PC-3 (cell line): ENCODE data around the gene KRTAP10-7. TPM values are rescaled to one million over a fixed set of nuclear protein-coding genes. Genes with fewer than 3 reads are reported as not detected.
"Not testable (repeated sequence)": the region's sequence is repeated elsewhere in the genome, so short reads cannot be mapped to it uniquely, and the experiment has no call there.

ENCODE experiments used
- ATAC-seq: fragments of 200-7000 bp; cut with Tn5 transposase; 2 replicates; pipeline ENCODE4 v1.9.1; 2020; ENCODE audit warnings: mild to moderate bottlenecking, moderate library complexity
- Bru-seq: library from RNA; stranded (reverse); fragments of 400-500 nt; gene quantifications from one replicate; lab custom pipeline; 2021; lab: Mats Ljungman, UMichigan
- BruChase-seq, 2 experiments: library from RNA; stranded (reverse); fragments of 400-500 nt; gene quantifications; one replicate each; lab custom pipeline; 2021; lab: Mats Ljungman, UMichigan
- BruUV-seq: library from RNA; stranded (reverse); fragments of 400-500 nt; replicated peaks from 2 replicates; lab custom pipeline; 2021; lab: Mats Ljungman, UMichigan
- CTCF ChIA-PET: fragments of 300-600 bp; sonication (Branson Sonifier 250); formaldehyde crosslinking; loops from one replicate; lab custom pipeline; 2022; ENCODE audit warnings: antibody characterized with exemption; lab: Charles Lee
- POLR2A ChIA-PET: fragments of 300-600 bp; sonication (Branson Sonifier 250); formaldehyde crosslinking; loops from one replicate; lab custom pipeline; 2022; ENCODE audit warnings: antibody characterized with exemption; ENCODE audit not compliant: unreplicated experiment; lab: Charles Lee
- DNase-seq: peaks from one replicate; pipeline ENCODE4 v3.0.0-alpha.2; 2015
- H2AFZ ChIP-seq: fragments of 300-600 bp; sonication (generic); 2 replicates; pipeline ENCODE4 v1.6.0; 2016; ENCODE audit warnings: antibody characterized with exemption, low read length
- H3F3A ChIP-seq: fragments of 300-600 bp; sonication (generic); one replicate; pipeline ENCODE4 v1.6.0; 2017; ENCODE audit warnings: antibody characterized with exemption, low read length, control low read depth, mild to moderate bottlenecking; ENCODE audit not compliant: unreplicated experiment
- H3K27ac ChIP-seq: fragments of 300-600 bp; sonication (generic); 2 replicates; pipeline ENCODE4 v1.5.1; 2016; ENCODE audit warnings: mild to moderate bottlenecking, low read length
- H3K27me3 ChIP-seq: fragments of 300-600 bp; sonication (generic); 2 replicates; pipeline ENCODE4 v1.6.1; 2016; ENCODE audit warnings: low read length, mixed read lengths
- H3K36me3 ChIP-seq: fragments of 300-600 bp; sonication (generic); 2 replicates; pipeline ENCODE4 v1.6.1; 2016; ENCODE audit warnings: low read depth, mixed run types, low read length, mixed read lengths
- H3K4me1 ChIP-seq: fragments of 300-600 bp; sonication (generic); 2 replicates; pipeline ENCODE4 v1.5.1; 2016; ENCODE audit warnings: low read length; ENCODE audit not compliant: insufficient read depth
- H3K4me2 ChIP-seq: fragments of 300-600 bp; sonication (generic); 2 replicates; pipeline ENCODE4 v1.6.0; 2016; ENCODE audit warnings: low read length
- H3K4me3 ChIP-seq: fragments of 300-600 bp; sonication (generic); 2 replicates; pipeline ENCODE4 v1.5.1; 2016; ENCODE audit warnings: mild to moderate bottlenecking, low read length, mixed read lengths
- H3K79me2 ChIP-seq: fragments of 300-600 bp; sonication (generic); 2 replicates; pipeline ENCODE4 v1.6.1; 2017; ENCODE audit warnings: low read length, mixed read lengths
- H3K9ac ChIP-seq: fragments of 300-600 bp; sonication (generic); 2 replicates; pipeline ENCODE4 v1.6.0; 2016; ENCODE audit warnings: mild to moderate bottlenecking, low read length
- H3K9me2 ChIP-seq: fragments of 300-600 bp; sonication (generic); replicated peaks from 2 replicates; pipeline ENCODE4 v1.6.1; 2016; ENCODE audit warnings: mixed run types, low read length, mixed read lengths
- H3K9me3 ChIP-seq: fragments of 300-600 bp; sonication (generic); 2 replicates; pipeline ENCODE4 v1.6.1; 2016; ENCODE audit warnings: low read length, mixed read lengths
- H4K20me1 ChIP-seq: fragments of 300-600 bp; sonication (generic); 2 replicates; pipeline ENCODE4 v1.6.1; 2016; ENCODE audit warnings: low read length, mixed read lengths
- CTCF ChIP-seq: fragments of 300-600 bp; sonication (generic); conservative IDR thresholded peaks from 2 replicates; pipeline ENCODE4 v1.5.1; 2017; ENCODE audit warnings: antibody characterized with exemption, low read depth, mild to moderate bottlenecking, low read length
- EZH2 ChIP-seq: fragments of 300-600 bp; sonication (generic); IDR thresholded peaks from one replicate; pipeline ENCODE4 v1.6.1; 2017; ENCODE audit warnings: antibody characterized with exemption, mild to moderate bottlenecking, low read length; ENCODE audit not compliant: unreplicated experiment
- EZH2phosphoT487 ChIP-seq: fragments of 300-600 bp; sonication (generic); IDR thresholded peaks from 2 replicates; pipeline ENCODE4 v1.6.1; 2018; ENCODE audit warnings: mild to moderate bottlenecking, antibody characterized with exemption, low read length, borderline replicate concordance
- intact Hi-C: fragments of 100-400 bp; cut with micrococcal nuclease; formaldehyde crosslinking; loops from 2 replicates; pipeline ENCODE4 v1.9.0; 2023
- long read RNA-seq: library from polyadenylated mRNA; unstranded; transcript quantifications from one replicate; pipeline ENCODE4 v2.0.0, GENCODE V29; 2021; ENCODE audit not compliant: unreplicated experiment
- total RNA-seq: library from RNA; depleted of rRNA; stranded (reverse); fragments of >200 nt; gene quantifications from 2 replicates; pipeline ENCODE4 v1.2.3, GENCODE V29; 2014; rRNA removed

KRTAP10-7 gene
- total RNA-seq: not detected in 2 replicates
- not detected for Bru-seq, nascent RNA
- not detected for BruChase-seq, experiment 1, labeled RNA remaining after a 6-hour chase
- BruChase-seq, experiment 2, labeled RNA remaining after a 2-hour chase: percentile 17 among the genes with signal in this experiment
- long read RNA-seq: 0 reads

GRCh38 chr21:44600118-44600978 is at the start of gene KRTAP10-7:
TSS of gene KRTAP10-7 (plus strand) at chr21:44600597. CDS start at chr21:44600622, 25 bp downstream.
- ATAC-seq, BruUV-seq, H3K9ac ChIP-seq, H3K9me3 ChIP-seq, H3K27ac ChIP-seq, H3K27me3 ChIP-seq, POLR2A ChIA-PET, H3K9me2 ChIP-seq, H3K4me3 ChIP-seq, H2AFZ ChIP-seq, H3K4me2 ChIP-seq, intact Hi-C loops, H3F3A ChIP-seq, DNase-seq, H4K20me1 ChIP-seq, H3K79me2 ChIP-seq, H3K36me3 ChIP-seq: not testable (repeated sequence)
- H3K4me1 ChIP-seq: peaks cover 12% of the 10 kb centered on the region
- CTCF ChIA-PET: interaction anchor here (0.7 kb wide), 1 partner anchor 193 kb away, joined by 4 read pairs; no protein-coding TSS in a partner anchor

GRCh38 chr21:44550807-44551206 is 49.6 kb upstream of the KRTAP10-7 start:
- Histone ChIP-seq H3K4me2 (no peak overlapping the region), H3K4me3 (no peak overlapping the region), H2AFZ (no peak overlapping the region), H4K20me1 (no peaks in the 10 kb centered on the region), H3K79me2 (no peaks in the 10 kb centered on the region), H3K9me2 (no peaks in the 10 kb centered on the region), H3K9ac (no peak overlapping the region), H3K4me1 (no peaks in the 10 kb centered on the region), H3K27ac (no peak overlapping the region), H3K9me3 (peaks cover 7% of the 10 kb centered on the region; the same call in 1 of the 2 replicates), H3F3A (no peaks in the 10 kb centered on the region), H3K36me3 (no peaks in the 10 kb centered on the region), H3K27me3 (no peaks in the 10 kb centered on the region)
- intact Hi-C loops: no loop called here
- no peak for TF ChIP-seq EZH2phosphoT487
- TF ChIP-seq CTCF: no peak
- ATAC-seq (peak; percentile 45; the same call in 1 of the 2 replicates), DNase-seq (peak; percentile 2)
- POLR2A ChIA-PET: no interaction called here
- no TSS peak for BruUV-seq
- CTCF ChIA-PET: no interaction called here

- TF ChIP-seq EZH2 (no peak), CTCF (no peak), EZH2phosphoT487 (no peak)
These were observed 48.9 kb upstream of the KRTAP10-7 start, which contains the start of gene KRTAP10-2 for GRCh38 chr21:44551340-44551961. TSS of gene KRTAP10-2 (minus strand) at chr21:44551505. CDS start at chr21:44551458, 47 bp downstream.

More at GRCh38 chr21:44551340-44551961, 48.9 kb upstream of the KRTAP10-7 start, which contains the start of gene KRTAP10-2:
- no peak within 1 kb of the TSS for H3K27ac ChIP-seq
- H3K27me3 ChIP-seq: no peaks in the 10 kb centered on the region
- H3K36me3 ChIP-seq: no peaks in the 10 kb centered on the region
- ATAC-seq (no peak), DNase-seq (no peak)
- intact Hi-C loops: no loop called here
- H2AFZ ChIP-seq: no peak within 1 kb of the TSS
- H3K79me2 ChIP-seq: no peaks in the 10 kb centered on the region
- no peak within 1 kb of the TSS for H3K4me2 ChIP-seq
- no peaks in the 10 kb centered on the region for H4K20me1 ChIP-seq
- BruUV-seq: no TSS peak
- no peak within 1 kb of the TSS for H3K4me3 ChIP-seq
- ChIA-PET CTCF (no interaction called here), POLR2A (no interaction called here)
- no peak within 1 kb of the TSS for H3K9ac ChIP-seq
- H3K9me3 ChIP-seq: peaks cover 7% of the 10 kb centered on the region; the same call in 1 of the 2 replicates
- no peaks in the 10 kb centered on the region for H3F3A ChIP-seq
- no peaks in the 10 kb centered on the region for H3K4me1 ChIP-seq
- H3K9me2 ChIP-seq: no peaks in the 10 kb centered on the region
